G401.6 (cell line): ENCODE data around the gene MRPS34.
A peak's percentile ranks its signal among the peaks of the same experiment; 100 is the strongest.

Experiments
- FAIRE-seq: peaks from 2 replicates; lab custom pipeline; 2012; peaks lifted over from hg19 to GRCh38; lab: Jason Lieb, UNC

Gene MRPS34

DNA sequence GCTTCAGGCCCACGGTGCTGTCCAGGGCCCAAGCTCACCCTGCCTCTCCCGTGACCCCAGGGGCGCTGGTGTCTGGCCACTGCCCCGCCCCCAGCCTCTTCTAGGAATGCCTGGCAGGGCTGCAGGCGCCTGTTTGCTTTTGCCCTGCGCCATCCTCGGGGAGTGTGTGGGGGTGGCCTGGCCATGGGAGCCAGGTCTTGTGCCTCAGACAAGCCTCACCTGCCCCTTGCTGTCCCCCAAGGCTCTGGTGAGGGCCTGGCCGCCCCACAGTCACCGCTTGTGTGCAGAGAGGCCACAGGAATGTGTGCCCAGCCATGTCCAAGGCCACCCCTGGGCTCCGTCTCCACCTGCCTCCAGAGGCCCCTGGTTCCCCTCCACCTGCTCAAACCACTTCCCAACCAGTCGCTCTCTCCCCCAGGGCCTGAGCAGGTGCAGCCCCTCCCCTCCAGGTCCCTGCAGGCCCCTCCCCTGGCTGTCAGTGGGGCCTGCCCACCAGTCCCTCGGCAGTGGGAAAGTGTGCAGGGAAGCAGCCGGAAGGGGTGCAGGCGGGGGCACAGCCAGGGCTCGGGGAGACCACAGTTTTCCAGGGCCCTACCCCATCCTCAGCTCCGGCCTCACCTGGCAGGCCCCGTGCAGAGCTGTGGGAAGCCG, 21.4 kb upstream of the MRPS34 start:
- FAIRE-seq, result no peak

DNA sequence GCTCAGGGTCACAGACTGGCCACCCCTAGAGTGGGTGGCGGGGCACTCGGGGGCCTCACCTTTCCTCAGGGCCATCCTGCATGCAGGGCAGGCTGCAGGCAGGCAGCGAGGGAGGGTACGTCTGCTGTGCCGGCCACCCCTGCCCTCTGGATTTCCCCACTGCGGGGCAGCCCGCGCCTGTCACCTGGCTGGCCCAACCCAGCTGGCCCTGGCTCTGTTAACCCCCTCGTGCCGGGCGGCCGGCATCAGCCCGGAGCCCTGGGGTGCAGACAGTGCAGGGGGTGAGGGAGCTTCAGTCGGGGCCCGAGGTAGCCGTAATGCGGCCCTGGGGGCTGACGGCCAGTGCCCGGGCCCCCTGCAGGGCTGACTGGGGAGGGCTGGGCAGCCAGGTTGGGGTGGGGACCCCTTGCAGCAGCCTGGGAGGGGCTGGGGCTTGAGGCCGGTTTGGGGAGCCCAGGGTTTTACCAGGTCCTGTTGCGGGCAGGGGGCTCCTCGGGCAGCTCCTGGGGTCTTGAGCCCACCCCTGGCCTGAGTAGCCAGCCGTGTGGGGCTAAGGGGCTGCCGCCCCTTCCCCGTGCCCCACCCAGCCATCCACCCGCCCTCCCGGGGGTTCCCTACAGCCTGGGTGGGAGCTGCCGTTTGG, 20.8 kb upstream of the MRPS34 start, which contains the start of gene IGFALS:
Gene IGFALS, minus strand, starts transcription at position 128 of the 643 bp plus-strand sequence. Its CDS starts 53 bp downstream, at position 75.
- FAIRE-seq, result no peak

DNA sequence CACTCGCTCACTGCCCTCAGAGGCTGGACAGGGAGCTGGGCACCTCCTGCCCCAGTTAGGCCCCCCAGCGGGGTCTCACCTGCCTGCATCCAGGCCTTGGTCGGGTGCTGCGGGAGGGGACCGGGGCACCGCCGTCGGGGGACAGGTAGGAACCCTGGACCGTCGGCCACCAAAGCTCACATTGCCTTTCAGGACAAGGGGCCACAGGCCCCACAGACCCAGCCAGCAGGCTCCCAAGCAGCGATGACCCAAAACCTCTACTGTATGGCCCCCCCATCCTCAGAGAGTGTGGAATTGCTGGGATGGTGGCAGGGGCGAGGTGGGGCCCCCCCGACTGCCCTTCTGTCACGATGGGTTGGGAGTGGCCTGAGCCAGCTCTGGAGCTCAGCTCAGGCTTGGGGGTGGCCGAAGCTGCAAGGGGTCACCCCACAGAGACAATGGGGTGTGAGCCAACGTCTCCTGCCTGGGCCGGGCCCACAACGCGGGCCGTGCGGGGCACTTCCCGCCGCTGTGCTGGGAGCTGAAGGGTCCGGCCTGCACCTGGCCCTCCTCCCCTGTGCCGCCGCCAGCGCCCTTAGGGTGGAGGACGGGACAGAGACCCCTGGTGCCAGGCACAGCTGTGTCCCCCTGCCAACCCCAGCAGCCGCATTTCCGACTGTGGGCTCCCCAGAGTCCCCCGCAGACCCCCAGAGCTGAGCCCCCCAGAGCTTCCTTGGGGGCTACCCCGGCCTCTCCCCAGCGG, 20.1 kb upstream of the MRPS34 start:
- no peak for FAIRE-seq

DNA sequence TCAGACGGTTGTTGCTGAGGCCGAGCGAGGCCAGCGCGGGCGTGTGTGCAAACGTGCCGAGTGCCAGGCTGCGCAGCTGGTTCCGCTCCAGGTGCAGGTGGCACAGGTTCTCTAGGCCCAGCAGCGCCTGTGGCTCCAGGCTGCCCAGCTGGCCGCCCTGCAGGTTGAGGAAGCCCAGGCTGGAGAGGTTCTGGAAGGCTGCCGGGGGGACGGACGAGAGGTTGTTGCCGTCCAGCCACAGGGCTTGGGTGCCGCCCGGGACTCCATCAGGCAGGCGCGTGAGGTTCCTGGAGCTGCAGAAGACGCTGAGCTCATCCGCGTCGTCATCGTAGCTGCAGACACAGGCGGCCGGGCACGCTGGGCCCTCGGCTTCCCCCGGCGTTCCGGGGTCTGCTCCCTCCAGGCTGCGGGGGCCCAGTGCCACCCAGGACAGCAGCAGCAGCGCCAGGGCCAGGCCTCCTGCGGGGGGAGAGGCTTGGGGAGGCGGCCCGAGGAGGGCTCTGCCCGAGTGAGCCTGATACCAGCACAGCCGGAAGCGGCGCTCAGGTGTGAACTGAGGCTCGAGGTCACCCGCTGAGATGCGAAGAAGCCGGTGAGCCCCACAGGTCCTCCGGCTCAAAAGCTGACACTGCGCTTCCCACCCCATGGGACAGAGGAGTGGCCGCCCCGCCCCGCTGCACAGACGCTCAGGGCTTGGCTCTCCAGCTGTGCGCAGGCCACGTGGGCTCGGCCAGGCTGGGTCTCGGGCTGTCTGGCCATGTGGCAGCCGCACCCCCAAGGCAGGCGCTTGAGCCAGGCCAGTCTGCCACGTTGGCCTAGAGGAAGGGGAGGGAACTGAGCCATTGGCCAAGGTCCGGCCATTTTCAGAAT, 19.2 kb upstream of the MRPS34 start:
- FAIRE-seq, result no peak

DNA sequence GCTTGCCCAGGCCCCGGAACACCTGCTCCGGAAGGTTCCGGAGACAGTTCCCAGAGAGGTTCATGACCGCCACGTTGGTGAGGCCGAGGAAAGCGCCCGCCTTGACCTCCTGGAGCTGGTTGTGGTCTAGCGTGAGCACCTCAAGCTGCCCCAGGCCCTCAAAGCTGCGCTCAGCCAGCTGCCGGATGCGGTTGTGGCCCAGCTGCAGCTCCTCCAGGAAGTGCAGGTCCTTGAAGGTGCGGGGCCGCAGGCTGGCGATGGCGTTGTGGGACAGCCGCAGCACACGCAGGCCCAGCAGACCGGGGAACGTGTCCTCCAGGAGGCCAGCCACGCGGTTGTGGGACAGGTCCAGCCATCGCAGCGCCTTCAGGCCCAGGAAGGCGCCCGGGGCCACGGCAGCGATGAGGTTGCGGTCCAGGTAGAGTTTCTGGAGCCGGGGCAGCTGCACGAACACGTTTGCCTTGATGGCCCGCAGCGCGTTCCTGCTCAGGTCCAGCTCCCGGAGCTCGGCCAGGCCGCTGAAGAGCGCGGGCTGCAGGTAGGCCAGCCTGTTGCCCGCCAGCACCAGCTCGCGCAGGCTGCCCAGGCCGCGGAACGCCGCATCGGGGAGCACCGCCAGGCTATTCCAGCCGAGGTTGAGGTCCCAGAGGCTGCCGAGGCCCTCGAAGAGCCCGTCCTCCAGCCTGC, 18.5 kb upstream of the MRPS34 start:
- FAIRE-seq, result no peak

DNA sequence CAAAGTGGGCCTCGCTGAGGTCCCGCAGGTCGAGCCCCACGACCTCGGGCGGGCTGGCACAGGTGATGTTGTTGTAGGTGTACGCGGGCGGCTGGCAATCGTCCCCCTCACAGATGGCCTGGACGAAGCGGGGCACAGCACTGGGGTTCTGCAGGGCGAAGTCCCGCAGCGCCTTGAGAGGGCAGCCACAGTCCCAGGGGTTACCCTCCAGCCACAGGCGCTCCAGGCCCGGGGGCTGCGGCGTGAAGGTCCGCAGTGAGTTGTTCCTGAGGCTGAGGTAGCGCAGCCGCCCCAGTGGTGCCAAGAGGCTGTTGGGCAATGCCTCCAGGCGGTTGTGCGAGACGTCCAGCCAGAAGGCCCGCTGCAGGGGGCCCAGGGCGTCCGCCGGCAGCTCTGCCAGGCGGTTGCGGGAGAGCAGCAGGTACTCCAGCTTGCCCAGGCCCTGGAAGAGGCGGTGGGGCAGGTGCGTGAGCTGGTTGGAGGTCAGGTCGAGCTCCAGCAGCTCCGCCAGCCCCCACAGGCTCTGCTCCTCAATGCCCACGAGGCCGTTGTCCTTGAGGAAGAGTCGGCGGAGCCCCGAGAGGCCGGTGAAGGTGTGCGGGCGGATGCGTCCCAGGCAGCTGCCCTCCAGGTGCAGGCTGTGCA, 17.8 kb upstream of the MRPS34 start:
- FAIRE-seq, result no peak

DNA sequence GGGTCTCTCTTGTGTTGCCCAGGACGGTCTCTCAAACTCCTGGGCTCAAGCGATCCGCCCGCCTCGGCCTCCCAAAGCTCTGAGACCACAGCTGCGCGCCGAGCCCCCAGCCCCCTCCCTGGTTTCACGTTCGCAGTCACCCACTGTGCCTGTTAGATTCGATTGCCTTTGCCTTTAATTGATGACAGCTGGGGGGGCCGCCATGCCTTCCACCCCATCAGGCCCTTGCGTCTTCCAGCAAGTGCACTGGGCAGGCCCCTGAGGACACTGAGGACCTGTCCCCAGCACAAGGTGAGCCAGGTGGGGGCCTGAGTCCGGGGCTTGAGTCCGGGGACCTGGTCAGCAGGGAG, 17.3 kb upstream of the MRPS34 start:
- FAIRE-seq, result no peak

DNA sequence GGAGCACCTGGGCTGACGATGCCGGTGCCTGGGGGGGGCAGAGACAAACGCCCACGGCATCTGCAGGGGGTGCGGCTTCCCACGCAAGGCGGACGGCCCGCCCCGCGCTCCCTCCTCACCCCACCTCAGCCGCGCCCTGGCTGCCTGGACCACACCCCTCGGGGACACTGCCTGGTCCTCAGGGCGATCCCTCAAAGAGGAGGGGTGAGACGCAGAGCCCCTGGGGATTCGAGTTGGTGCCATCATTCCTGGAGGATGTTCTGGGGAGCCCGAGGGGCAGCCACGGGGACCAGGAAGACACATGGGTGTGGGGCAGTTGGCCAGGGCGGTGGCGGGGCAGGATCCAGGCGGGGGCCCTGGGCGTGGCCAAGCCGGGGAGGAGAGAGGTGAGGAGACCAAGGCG, 16.7 kb upstream of the MRPS34 start:
- FAIRE-seq, result no peak

DNA sequence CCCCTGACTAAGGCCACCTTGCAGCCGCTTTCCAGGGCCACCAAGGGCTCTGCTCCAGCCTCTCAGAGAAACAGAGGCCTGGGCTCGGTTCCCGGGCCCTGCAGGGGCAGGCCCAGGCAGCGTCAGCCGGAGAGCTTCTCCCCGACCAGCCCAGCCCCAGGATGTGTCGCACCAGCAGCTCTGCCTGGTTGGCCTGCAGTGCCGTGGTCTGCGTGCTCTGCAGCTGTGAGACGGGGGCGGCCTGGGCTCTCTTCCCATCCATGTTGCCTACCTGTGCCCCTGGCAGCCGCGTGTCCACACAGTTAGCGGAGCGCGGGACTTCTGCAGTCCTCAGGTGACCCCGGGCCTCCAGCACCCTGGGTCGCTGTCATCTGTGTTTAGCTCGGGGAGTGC, 15.8 kb upstream of the MRPS34 start:
- FAIRE-seq, result no peak

DNA sequence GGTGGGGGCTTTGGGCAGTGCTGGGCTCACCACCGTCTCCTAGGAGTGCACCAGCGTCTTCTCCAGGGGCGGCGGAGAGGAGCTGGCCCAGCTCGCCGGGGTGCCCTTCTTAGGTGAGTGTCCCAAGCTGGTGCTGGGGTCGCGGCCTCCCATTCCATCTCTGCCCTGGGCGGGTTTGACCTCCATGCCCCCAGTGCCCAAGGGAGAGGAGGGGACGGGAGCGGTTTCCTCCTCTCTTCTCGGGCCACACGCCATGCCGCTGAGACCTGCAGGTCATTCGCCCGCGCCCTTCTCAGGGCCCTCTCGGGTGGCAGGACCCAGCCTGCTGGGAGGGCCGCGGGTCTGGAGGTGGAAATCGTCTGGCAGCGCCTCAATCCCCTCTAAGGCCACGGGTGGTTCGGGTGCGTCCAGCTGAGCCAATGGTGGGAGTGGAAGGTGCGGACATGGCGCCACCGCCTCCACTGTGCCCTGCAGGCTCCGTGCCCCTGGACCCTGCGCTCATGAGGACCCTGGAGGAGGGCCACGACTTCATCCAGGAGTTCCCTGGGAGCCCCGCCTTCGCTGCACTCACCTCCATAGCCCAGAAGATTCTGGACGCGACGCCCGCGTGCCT, 15.3 kb upstream of the MRPS34 start:
- no peak for FAIRE-seq

DNA sequence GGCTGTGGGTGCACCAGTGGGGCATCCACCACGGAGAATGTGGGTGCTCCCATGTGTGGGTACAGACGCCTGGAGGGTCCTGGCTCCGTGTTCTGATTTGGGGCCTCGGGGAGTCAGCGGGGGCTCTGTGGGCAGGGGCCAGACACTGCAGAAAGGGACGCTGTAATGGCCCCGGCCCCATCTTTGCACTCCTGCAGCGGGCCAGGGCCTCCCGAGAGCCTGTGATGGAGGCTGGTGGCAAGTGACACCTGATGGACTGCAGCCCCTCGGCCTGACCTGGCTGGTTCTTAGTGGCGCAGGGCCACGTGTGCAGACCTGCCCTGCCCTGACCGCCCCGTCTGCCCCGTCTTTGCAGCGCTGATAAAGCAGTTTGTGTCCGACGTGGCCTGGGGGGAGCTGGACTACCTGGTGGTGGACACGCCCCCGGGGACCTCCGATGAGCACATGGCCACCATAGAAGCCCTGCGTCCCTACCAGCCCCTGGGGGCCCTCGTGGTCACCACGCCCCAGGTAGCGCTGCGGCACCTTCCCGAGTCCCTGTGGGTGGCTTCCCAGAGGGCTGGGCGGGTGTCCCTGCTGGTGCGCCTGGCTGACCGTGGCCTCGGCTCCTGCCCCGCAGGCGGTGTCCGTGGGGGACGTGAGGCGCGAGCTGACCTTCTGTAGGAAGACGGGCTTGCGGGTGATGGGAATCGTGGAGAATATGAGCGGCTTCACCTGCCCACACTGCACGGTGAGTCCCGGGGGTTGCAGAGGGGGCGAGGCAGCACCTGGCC, 14.6 kb upstream of the MRPS34 start:
- no peak for FAIRE-seq

DNA sequence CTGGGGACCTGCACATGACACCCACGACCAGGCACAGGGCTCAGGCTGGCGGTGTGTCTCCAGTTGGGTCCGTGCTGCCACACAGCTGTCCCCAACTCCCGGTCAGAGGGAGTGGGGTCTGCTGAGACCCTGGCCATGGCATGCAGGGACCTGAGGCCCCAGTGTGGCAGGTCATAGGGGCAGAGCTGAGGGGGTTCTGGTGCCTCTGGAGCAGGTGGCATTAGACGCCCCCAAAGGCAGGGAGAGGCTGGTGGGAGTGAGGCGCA, 14.1 kb upstream of the MRPS34 start:
- no peak for FAIRE-seq

DNA sequence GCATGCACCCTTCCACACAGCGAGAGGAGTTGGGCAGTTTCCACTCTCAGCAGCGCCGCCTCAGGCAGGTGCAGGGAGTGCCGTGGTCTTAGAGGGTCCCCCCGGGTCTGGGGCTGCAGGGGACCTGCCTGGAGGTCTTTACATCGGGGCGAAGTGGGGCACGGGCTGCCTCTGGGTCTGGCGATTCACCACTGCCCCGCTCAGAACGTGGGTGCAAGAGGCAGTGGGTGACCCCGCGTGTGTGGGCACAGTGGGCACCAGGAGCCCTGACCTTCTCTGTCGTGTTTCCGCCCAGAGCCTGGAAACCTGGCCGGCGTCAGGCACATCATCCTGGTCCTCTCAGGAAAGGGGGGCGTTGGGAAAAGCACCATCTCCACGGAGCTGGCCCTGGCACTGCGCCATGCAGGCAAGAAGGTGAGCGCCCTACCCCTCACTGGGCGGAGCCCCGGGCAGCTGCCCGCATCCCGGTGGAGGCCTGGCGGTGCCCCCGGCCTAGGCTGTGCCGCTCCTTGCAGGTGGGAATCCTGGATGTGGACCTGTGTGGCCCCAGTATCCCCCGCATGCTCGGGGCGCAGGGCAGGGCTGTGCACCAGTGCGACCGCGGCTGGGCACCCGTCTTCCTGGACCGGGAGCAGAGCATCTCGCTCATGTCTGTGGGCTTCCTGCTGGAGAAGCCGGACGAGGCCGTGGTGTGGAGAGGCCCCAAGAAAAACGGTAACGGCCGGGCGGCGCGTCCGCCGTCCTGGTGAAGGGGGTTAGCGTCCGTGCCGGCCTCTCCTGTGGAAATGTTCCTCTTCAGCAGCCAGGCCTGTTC, 13.5 kb upstream of the MRPS34 start:
- no peak for FAIRE-seq

DNA sequence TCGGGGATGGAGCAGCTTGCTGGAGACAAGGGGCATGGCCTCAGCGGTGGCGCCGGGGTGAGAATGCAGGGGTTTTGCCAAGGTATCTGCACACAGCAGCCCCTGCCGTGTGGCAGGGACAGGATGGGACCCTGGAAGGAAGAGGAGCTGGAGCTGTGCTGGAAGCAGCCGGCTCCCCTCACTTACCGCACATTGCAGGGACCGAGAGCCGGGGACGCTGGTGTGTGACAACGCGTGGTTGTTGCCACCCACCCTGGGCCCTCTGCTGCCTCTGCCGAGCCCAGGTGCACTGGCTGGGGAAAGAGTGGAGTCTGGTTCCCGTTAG, 12.9 kb upstream of the MRPS34 start:
- FAIRE-seq, result no peak

DNA sequence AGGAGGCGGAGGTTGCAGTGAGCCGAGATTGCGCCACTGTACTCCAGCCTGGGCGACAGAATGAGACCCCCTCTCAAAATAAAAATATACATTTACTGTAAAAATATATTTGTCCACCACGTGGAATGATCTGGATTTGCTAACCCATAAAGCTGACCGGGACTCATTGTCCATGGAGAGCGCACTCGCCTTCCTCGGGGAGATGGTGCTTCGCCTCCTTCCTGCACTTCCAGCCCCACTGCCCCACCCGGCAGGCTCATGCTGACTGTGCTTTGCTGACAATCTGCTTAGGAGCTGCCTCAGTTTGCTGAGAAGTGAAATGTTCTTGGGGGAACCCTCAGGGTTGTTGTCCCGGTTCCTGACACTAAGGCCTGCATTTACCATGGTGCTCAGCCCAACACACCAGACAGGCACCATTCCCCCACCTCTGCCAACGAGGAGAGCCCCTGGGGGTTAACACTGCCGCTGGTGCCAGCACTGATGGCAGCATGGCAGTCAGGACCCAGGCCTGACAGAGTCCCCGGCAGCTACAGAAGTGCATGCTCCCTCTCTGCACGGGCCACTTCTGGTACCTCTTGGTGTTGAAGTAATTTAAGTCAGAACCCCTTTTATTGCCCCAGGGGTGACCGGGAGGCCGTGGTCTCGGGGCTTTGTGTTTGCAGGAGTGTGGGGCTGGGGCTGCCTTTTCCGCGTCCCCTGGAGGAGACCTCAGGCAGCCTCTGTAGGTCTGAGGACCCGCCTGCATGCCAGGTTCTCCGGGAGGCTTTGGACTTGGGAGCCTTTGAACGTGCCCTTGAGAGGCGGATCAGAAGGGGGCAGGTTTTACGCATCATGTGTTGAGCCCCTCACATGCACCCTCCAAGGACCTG, 12.3 kb upstream of the MRPS34 start:
- FAIRE-seq, result no peak

DNA sequence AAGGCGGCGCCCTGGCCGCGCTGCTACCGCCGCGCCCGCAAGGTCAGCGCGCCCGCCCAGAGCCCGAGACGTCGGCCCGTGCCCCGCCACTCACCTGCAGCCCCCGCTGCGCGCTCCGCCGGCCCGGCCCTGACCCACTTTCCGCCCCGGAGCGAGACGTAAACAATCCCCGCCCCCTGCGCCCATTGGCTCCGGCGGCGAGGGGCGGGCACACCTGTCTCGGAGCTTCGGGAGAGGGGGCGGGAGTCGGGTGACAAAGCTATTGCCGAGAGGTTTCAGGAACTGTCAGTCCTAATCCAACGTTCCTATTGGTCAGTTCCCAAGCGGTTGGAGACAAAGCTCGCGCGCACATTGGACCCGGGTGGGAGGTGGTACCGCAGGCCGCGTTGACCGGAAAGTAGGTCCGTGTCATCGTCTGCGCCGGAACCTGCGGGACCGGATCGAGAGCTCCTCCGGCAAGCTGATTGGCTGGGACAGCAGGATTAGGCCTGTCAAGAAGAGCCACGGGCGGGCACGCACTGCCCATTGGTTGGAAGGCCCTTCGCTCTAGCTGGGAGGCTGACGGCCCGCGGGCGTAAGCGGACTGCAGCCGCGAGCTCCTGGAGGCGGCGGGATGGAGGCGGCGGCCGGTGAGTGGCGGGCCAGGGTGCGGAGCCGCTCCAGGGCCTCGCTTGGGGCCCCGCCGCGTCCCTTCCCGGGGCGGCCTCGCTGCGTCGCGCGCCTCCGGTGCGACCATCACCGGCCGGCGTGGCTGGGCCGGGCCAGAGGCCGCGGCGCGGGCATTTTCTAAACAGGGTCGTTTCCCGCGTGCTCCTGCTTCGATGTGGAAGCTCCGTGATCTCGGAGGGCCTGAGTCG, 9.7 kb upstream of the MRPS34 start, which contains the start of the genes NUBP2 and SPSB3:
Gene NUBP2, plus strand, starts transcription at position 553 of the 857 bp plus-strand sequence. Its CDS starts 61 bp downstream, at position 614.
Gene SPSB3, minus strand, starts transcription at position 164 of the 857 bp plus-strand sequence. CDS start 1,088 bp downstream, outside the sequence.
- peak; percentile 99 for FAIRE-seq

DNA sequence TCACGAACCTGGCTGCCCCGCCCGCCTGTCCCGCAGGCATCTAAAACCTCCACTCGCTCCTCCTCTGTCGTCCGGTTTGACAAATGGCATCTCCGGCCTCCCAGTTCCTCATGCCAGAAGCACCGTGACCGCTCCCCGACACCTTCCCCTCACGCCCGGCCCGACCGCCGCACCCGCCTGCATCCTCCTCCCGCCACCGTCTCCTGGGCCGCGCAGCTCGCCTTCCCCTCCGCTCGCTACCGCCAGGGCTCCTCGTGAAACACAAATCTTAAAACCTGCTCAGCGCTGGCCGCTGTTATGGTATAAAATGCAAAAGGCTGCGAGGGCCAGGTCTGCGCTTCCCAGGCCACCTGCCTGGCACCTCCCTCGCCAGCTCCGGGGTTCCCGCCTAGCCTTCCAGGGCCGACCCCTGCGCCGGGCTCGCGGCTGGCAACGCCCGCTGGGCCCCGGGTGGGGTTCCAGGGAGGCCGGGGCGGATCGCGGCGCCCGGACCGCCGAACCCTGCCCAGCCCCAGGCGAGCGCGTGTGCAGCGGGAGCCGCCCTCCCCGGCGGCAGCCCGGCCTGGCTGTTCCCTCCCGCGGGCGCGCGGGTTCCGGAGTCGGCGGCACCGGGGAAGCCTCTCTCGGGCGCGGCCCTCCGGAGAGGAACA, 8.9 kb upstream of the MRPS34 start:
- FAIRE-seq, result no peak
